ENCODE results near the gene DLX1. TPM values are rescaled to one million over a fixed set of nuclear protein-coding genes. Genes with fewer than 3 reads are reported as not detected.
A peak's percentile ranks its signal among the peaks of the same experiment; 100 is the strongest.

The DLX1 gene
- total and polyA plus RNA-seq, 9 of the 15 experiments (the other 6 are each of a cell fraction or from before 2014, with no cell fraction given), result 1.9 to 26.2 (median 9.6) TPM

- no peak; the same call in 1 of the 2 replicates for TF ChIP-seq TOE1 (IDR thresholded peaks at IDR 0.05; ENCODE audit: borderline replicate concordance)
- TF ChIP-seq TOE1 (CRISPR knock-in tag; IDR thresholded peaks at IDR 0.05; ENCODE audit: borderline replicate concordance, low read depth), result no peak
- no peak for TF ChIP-seq IRF2 (CRISPR knock-in tag; IDR thresholded peaks at IDR 0.05)
- no peak for TF ChIP-seq RUNX1 (IDR thresholded peaks at IDR 0.05; ENCODE audit: low read depth)
- 0 out of 2 replicates have a peak, but pooled peaks have one; percentile 12 for TF ChIP-seq ZNF609 (CRISPR knock-in tag; IDR thresholded peaks at IDR 0.05; ENCODE audit: borderline replicate concordance)
- no peak for TF ChIP-seq ELF2 (CRISPR knock-in tag; IDR thresholded peaks at IDR 0.05)
- no peak for TF ChIP-seq ZNF239 (CRISPR knock-in tag; IDR thresholded peaks at IDR 0.05)
- peak in 1 of 2 experiments; percentile 41; a peak in 3 of 4 replicates for TF ChIP-seq NRF1 (conservative IDR thresholded peaks at IDR 0.05 in 1 of 2, IDR thresholded peaks at IDR 0.05 in 1 of 2)
- no peak for TF ChIP-seq SLC30A9 (CRISPR knock-in tag; IDR thresholded peaks at IDR 0.05)
- TF ChIP-seq STAT6 (CRISPR knock-in tag; IDR thresholded peaks at IDR 0.05), result no peak
- no peak for TF ChIP-seq TCF7 (IDR thresholded peaks at IDR 0.05; ENCODE audit: borderline replicate concordance)
- TF ChIP-seq BRD9 (IDR thresholded peaks at IDR 0.05; ENCODE audit: low read depth, partially characterized antibody), result no peak
- TF ChIP-seq EP300 (IDR thresholded peaks at IDR 0.05; ENCODE audit: low read length), result no peak
- no peak for TF ChIP-seq FOXP4 (CRISPR knock-in tag; IDR thresholded peaks at IDR 0.05; ENCODE audit: borderline replicate concordance)
- no peak for TF ChIP-seq PHF21A (IDR thresholded peaks at IDR 0.05; ENCODE audit: borderline replicate concordance, low read depth)
- no peak for TF ChIP-seq PREB (CRISPR knock-in tag; IDR thresholded peaks at IDR 0.05)
- peak; percentile 45; the same call in 1 of the 2 replicates for TF ChIP-seq GTF2E2 (tag; IDR thresholded peaks at IDR 0.05)
Measured at GRCh38 chr2:172085460-172086159, at the start of gene DLX1 (continued).

Measured in K562 (cell line).